ENCODE measurements around the gene ARHGEF28. TPM values are rescaled to one million over a fixed set of nuclear protein-coding genes. Genes with fewer than 3 reads are reported as not detected.

The ARHGEF28 gene
- total RNA-seq, 3 donors from 2014 or later (not counting 1 experiment from before 2014, with no cell fraction given) = 2.3 to 7.1 (median 5.8) TPM

- no peak overlapping the region for H3K27ac Mint-ChIP-seq
Measured at GRCh38 chr5:73661753-73662152, 35.8 kb downstream of the ARHGEF28 start.

DNA sequence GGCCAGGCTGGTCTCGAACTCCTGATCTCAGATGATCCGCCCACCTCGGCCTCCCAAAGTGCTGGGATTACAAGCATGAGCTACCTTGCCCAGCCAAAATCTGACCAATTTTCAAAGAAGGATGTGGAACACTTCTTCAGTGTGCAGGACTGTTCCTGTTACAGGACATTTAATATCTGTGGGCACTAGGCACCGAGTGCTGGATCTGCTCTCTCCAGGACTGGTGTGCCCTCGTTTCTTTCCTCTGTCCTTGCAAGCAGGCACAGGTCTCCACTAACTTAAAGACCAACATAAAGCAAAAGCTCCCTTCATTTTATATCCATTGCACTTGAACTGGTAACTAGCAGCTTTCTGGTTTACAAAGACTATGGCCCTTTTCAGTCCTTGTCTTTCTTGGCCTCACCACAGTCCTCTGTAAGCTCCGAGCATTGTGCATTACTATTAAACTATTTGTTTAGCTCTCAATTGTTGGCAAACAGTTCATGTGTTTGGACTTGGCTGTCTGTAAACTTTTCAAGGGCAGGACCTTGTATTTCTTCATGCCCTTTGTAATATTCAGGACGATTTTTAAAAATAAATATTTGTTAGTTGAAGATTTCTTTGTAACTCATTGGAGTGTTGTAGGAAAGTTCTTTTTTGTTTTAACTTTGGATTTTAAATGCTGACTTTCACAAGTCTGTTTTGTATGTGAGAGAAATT is 37.3 kb downstream of the ARHGEF28 start:
- Histone ChIP-seq H3K4me1 (ENCODE audit: control insufficient read depth, insufficient read depth, low read length) (peaks cover 20% of the 10 kb centered on the region), H3K27me3 (ENCODE audit: control insufficient read depth, insufficient read depth, low read length) (peaks cover 4% of the 10 kb centered on the region), H3K4me3 (ENCODE audit: low read length) (no peak overlapping the region), H3K27ac (ENCODE audit: low read length) (no peak overlapping the region), H3K9me3 (ENCODE audit: control insufficient read depth, insufficient read depth, low read length) (no peaks in the 10 kb centered on the region), H3K36me3 (ENCODE audit: control insufficient read depth, insufficient read depth, low read length) (no peaks in the 10 kb centered on the region)
- 90% methylated on average over 7 of the region's 7 CpGs for WGBS (ENCODE audit: insufficient coverage)
- Mint-ChIP-seq H3K27ac (no peak overlapping the region), H3K36me3 (no peaks in the 10 kb centered on the region), H3K9me3 (no peaks in the 10 kb centered on the region), H3K4me3 (no peak overlapping the region), H3K27me3 (ENCODE audit: low read depth in 2 of 2) (peaks cover 16 to 18% of the 10 kb centered on the region in 2 donors), H3K4me1 (peaks cover 28 to 35% of the 10 kb centered on the region in 2 donors)
- DNase-seq (no peak), ATAC-seq (no peak)
- TF ChIP-seq, protein P1, sequence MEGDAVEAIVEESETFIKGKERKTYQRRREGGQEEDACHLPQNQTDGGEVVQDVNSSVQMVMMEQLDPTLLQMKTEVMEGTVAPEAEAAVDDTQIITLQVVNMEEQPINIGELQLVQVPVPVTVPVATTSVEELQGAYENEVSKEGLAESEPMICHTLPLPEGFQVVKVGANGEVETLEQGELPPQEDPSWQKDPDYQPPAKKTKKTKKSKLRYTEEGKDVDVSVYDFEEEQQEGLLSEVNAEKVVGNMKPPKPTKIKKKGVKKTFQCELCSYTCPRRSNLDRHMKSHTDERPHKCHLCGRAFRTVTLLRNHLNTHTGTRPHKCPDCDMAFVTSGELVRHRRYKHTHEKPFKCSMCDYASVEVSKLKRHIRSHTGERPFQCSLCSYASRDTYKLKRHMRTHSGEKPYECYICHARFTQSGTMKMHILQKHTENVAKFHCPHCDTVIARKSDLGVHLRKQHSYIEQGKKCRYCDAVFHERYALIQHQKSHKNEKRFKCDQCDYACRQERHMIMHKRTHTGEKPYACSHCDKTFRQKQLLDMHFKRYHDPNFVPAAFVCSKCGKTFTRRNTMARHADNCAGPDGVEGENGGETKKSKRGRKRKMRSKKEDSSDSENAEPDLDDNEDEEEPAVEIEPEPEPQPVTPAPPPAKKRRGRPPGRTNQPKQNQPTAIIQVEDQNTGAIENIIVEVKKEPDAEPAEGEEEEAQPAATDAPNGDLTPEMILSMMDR (IDR thresholded peaks at IDR 0.05) = no peak
- intact Hi-C loops (cut with micrococcal nuclease) = no loop called here

More at GRCh38 chr5:73661753-73662152, 35.8 kb downstream of the ARHGEF28 start:
- WGBS (ENCODE audit: insufficient coverage) = 93% methylated on average over 3 of the region's 3 CpGs
- Histone ChIP-seq H3K4me1 (ENCODE audit: control insufficient read depth, insufficient read depth, low read length) (peaks cover 8% of the 10 kb centered on the region), H3K36me3 (ENCODE audit: control insufficient read depth, insufficient read depth, low read length) (no peaks in the 10 kb centered on the region), H3K4me3 (ENCODE audit: low read length) (no peak overlapping the region), H3K27ac (ENCODE audit: low read length) (no peak overlapping the region), H3K27me3 (ENCODE audit: control insufficient read depth, insufficient read depth, low read length) (peaks cover 4% of the 10 kb centered on the region), H3K9me3 (ENCODE audit: control insufficient read depth, insufficient read depth, low read length) (no peaks in the 10 kb centered on the region)
- Mint-ChIP-seq H3K4me1 (peaks cover 13 to 19% of the 10 kb centered on the region in 2 donors), H3K9me3 (no peaks in the 10 kb centered on the region), H3K27me3 (ENCODE audit: low read depth in 2 of 2) (peaks cover 16 to 18% of the 10 kb centered on the region in 2 donors), H3K4me3 (no peak overlapping the region), H3K36me3 (no peaks in the 10 kb centered on the region)
- no peak for ATAC-seq
- TF ChIP-seq, protein P1 (IDR thresholded peaks at IDR 0.05) = no peak
- no peak for DNase-seq
- intact Hi-C loops (cut with micrococcal nuclease) = no loop called here

GRCh38 chr5:73663860-73664240 is 37.9 kb downstream of the ARHGEF28 start:
- H3K36me3 Mint-ChIP-seq = no peaks in the 10 kb centered on the region
- H3K4me1 ChIP-seq (ENCODE audit: control insufficient read depth, insufficient read depth, low read length) = peaks cover 20% of the 10 kb centered on the region
- peaks cover 4% of the 10 kb centered on the region for H3K27me3 ChIP-seq (ENCODE audit: control insufficient read depth, insufficient read depth, low read length)
- peaks cover 16 to 18% of the 10 kb centered on the region in 2 donors for H3K27me3 Mint-ChIP-seq (ENCODE audit: low read depth in 2 of 2)
- no peaks in the 10 kb centered on the region for H3K36me3 ChIP-seq (ENCODE audit: control insufficient read depth, insufficient read depth, low read length)
- H3K4me3 ChIP-seq (ENCODE audit: low read length) = no peak overlapping the region
- ATAC-seq = no peak
- H3K4me1 Mint-ChIP-seq = peaks cover 34 to 40% of the 10 kb centered on the region in 2 donors
- no peak for DNase-seq
- intact Hi-C loops (cut with micrococcal nuclease) = no loop called here
- no peak overlapping the region for H3K27ac Mint-ChIP-seq
- H3K9me3 Mint-ChIP-seq = no peaks in the 10 kb centered on the region
- WGBS (ENCODE audit: insufficient coverage) = 91% methylated on average over 1 of the region's 2 CpGs
- H3K9me3 ChIP-seq (ENCODE audit: control insufficient read depth, insufficient read depth, low read length) = no peaks in the 10 kb centered on the region
- H3K4me3 Mint-ChIP-seq = no peak overlapping the region
- TF ChIP-seq, protein P1 (IDR thresholded peaks at IDR 0.05) = no peak
- H3K27ac ChIP-seq (ENCODE audit: low read length) = no peak overlapping the region

DNA sequence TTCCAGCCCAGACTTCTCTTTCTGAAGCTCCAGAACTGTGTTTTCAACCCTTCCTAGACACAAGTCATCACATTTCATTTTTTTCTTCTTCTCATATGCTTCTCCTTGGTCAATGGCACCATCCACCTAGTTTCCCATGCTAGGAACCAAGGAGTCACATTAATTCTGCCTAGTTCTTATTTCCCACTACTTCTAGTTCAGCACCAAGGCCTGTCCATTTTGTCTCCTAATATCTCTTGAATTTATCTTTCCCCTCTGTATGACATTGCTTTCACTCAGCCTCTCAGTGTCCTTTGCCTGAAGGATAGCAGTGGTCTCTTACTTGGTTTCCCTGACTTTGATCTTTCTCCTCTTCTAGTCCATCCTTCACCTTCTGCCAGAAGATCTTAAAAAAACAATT is 38.8 kb downstream of the ARHGEF28 start:
- Mint-ChIP-seq H3K27me3 (ENCODE audit: low read depth in 2 of 2) (peaks cover 16 to 18% of the 10 kb centered on the region in 2 donors), H3K36me3 (no peaks in the 10 kb centered on the region), H3K9me3 (no peaks in the 10 kb centered on the region), H3K4me3 (no peak overlapping the region), H3K4me1 (peaks cover 40 to 41% of the 10 kb centered on the region in 2 donors), H3K27ac (no peak overlapping the region)
- TF ChIP-seq, protein P1 (IDR thresholded peaks at IDR 0.05) = no peak
- no peak for DNase-seq
- peaks cover 20% of the 10 kb centered on the region for H3K4me1 ChIP-seq (ENCODE audit: control insufficient read depth, insufficient read depth, low read length)
- H3K27ac ChIP-seq (ENCODE audit: low read length) = no peak overlapping the region
- H3K36me3 ChIP-seq (ENCODE audit: control insufficient read depth, insufficient read depth, low read length) = no peaks in the 10 kb centered on the region
- peaks cover 4% of the 10 kb centered on the region for H3K27me3 ChIP-seq (ENCODE audit: control insufficient read depth, insufficient read depth, low read length)
- no peaks in the 10 kb centered on the region for H3K9me3 ChIP-seq (ENCODE audit: control insufficient read depth, insufficient read depth, low read length)
- intact Hi-C loops (cut with micrococcal nuclease) = no loop called here
- no peak overlapping the region for H3K4me3 ChIP-seq (ENCODE audit: low read length)
- no peak for ATAC-seq
